SW480 (cell line): ENCODE measurements around the gene GABRB2.
A peak's percentile ranks its signal among the peaks of the same experiment; 100 is the strongest.
"Not testable (repeated sequence)": the region's sequence is repeated elsewhere in the genome, so short reads cannot be mapped to it uniquely, and the experiment has no call there.

Source experiments
- DNase-seq: peaks from one replicate; pipeline ENCODE4 v3.0.0-alpha.2; 2016; ENCODE audit warnings: low spot score

The GABRB2 gene

DNA sequence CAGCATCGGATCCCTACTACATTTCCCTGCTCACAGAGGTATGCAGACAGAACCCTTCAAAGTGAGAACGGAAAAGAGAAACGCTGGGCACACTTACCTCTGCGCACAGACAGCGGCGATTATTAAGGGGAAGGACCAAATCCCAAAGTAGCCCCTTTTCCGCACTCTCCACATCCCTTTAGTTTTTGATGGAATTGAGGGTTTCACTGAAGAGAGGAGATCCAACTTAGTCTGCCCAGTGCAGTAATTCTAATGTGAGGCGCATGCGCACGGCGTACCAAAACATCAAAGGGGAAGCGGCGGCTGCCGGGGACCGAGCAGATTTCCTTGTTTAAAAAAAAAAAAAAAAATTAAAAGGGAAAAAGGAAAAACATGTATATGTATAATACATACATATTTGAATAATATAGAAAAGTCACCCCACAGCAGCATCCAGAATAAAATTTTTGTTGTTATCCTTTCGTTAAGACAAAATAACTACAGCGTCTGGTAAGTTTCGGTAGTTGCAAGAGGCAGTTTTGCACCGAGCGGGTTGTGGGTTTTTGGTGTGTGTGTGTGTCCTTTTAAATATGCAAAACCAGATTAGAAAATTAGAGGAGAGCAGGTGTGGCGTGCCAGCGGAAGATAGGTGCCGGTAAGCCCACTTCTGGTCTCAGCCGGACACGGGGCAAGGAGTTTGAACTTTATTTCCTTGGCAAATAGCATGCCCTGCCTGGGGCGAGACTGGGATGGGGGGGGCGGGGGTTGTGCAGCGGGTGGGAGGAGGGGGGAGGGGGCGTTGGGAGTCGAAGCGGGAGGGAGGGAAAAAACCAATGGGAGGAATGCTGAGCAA is at the start of gene GABRB2:
TSS of gene GABRB2 (minus strand) at position 256 of the 832 bp plus-strand sequence. CDS start at position 174, 82 bp downstream.
- peak; percentile 78 for DNase-seq

DNA sequence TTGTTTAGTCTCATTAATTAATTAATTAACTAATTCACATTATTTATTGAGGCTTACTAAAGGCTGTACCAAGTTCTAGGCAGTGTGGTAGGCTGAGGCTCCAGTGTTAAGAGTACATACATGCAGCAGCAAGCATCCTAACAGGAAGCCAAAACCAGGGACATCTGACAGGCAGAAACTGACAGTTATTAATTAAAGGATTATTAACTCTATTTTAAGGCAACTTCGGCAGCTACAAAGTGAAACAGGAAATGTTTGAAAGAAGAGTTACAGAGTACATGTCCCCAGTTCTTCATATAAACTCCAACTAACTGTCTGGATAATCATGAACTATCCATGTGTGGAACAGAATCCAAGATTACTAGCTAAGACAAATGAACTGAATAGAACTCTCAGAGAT is 39.3 kb upstream of the GABRB2 start:
- DNase-seq = no peak

DNA sequence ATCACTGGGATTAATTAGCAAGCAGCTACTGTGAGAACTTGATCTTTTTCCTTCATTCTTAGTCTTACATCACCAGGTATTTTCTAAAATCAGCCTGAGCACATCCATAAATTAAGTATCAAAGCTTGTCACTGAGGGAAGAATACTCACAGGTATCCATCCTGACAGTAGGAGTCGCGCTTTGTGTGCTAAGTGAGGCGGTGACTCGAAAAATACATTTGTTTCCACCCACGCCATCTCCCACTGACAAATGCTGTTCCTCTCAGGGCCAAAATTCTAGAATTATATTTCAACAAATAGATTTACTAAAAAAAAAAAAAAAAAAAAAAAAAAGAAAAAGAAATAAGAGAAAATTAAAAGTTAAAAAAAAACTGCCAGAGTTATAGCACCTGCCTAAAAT is 34.1 kb upstream of the GABRB2 start:
- no peak for DNase-seq

DNA sequence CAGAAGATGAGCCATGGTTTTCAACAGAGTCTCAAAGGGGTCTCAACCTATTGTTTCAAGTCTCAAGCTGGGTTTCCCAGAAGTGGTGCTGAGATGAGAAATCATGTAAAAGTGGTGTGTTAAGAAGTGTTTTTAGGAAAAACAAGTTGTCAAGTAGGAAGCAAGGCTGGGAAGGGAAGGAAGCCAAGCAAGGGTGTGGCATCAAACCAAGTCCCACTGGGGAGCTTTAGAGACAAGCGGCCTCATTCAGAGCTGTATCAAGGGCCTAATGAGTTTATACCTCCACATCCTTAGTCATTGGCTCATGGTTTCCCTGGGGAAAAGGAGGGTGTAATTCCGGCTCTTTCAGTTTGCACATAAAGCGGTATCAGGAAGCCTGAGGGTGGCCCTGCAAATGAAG is 26.4 kb upstream of the GABRB2 start:
- no peak for DNase-seq

DNA sequence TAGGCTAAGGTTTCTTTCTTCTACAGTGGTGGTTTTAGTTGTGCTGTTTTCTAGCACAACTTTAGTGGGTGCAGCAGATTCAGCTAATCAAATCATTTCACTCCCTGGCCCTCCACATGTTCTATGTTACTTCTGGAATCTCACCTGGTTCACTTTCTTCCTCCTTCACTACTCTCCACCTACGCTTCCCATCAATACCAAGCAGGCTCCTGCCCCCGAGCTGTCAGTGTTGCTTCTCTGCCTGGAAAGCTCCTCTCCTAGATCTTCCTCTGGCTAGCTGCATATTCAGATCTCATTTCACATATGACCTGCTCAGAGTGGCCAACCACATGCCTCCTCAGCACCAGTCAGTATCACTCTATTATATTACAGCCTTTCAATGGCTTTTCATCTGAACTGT is 19.6 kb upstream of the GABRB2 start:
- no peak for DNase-seq

DNA sequence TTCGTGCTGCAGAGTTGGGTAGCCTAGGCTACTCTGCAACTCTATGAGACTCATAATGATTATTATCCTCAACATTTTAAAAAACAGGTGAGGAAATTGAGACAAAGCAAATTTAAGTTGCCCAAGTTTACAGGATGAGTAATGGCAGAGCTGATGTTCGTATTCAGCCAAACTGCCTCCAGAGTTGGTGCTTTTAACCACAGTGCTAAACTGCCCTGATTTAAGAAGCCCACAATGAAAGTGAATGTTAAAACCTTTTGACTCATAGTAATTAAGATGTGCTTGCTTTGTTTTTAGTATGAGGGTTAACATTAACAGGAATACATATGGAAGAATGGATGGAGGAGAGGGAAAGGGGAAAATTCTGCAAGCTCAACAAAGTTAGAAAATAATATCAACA is 15.9 kb upstream of the GABRB2 start:
- DNase-seq = no peak

DNA sequence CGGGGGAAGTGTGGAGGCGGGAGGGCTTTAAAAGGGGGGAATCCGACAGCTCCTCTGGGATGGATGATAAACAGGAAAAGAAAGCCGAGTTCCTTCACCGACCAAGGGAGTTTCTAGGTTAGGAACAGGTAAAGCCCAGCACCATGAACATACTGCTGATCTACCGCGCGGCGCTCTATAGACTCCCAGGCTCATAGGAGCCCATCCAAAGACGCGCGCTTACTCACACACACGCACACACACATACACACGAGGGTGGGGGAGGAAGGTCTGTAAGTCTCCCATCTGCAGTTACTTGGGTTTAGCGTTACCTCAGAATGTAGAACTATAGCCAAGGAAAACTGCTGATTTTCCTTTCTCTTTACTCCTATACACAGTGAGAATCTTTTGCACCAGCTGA is 2.6 kb upstream of the GABRB2 start:
- no peak for DNase-seq

DNA sequence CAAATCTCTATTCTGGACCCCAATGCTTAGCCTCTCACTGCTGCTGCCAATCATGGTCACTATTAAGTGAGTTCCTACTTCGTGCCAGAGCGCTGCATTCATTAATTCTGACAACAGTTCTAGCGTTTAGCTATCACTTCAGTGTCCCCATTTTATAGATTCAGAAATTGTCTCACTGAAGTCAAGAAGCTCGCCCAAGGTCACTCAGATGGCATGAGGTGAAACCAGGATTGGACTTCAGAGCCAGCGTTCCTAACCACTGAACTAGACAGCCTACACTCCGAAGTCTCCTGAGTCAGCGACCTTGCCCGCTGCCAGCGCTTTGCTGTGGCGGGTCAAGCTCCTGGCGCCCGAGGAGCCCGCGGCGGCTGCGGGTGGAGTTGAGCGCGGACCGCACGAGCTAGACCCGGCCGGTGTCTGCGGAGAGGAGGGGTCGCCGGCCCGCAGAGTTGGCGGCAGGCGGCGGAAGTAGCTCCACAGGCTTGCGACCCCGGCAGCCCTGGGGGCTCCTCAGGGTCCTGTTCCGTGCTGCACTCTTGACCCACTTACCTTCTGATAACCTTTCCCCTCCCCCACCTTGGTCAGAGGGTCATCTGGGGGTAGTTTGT is 2.1 kb upstream of the GABRB2 start:
- DNase-seq = no peak

DNA sequence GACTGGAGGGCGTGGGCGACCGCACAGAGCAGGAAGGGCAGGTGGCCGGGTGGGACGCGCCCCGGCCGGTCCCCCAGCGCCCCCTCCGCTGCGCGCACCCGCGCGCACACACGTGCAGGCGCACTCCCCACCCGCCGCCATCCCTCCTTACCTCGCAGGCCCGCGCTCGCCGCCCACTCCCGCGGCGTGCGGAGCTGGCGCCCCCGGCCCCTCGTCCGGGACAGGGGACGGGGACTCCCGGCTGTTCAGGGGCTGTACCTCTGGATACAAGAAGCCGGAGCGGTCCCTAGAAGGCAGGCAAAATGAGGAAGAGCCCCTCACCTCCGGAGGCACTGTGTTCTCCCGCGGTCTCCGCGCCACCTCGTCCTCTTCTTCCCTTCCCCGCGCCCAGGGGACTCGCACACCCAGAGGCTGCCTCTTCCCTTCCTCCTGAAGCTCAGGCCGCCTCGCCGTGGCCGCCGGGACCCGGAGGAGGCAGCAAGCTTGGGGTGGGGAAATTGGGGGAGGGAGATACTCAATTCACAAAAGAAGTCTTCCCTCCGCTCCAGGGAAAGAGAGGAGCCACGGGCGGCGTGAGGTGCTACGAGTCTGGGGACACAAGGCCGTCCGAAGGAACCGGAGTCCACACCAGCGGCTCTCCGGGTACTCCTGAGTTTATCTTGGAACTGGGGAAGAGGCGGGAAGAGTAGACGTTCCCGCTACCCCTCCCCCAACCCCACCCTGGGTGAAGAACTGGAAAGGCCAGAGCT is 1.4 kb upstream of the GABRB2 start:
- peak; percentile 14 for DNase-seq

DNA sequence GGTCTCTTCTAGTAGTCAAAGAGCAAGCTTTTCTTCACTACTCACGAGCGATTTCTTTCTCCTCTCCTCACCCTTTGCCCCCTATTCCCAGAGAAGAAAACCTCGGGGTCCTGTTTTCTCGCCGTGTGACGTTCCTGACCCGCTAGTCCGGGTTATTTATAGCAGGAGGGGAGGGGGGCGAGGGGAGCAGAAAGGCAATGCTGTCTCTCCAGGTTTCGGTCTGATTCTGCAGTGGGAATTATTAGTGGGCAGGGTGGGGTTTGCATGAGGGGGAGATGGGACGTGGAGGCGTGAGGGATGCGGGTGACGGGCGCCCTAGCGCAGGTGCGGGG is 847 bp upstream of the GABRB2 start:
- DNase-seq = no peak

DNA sequence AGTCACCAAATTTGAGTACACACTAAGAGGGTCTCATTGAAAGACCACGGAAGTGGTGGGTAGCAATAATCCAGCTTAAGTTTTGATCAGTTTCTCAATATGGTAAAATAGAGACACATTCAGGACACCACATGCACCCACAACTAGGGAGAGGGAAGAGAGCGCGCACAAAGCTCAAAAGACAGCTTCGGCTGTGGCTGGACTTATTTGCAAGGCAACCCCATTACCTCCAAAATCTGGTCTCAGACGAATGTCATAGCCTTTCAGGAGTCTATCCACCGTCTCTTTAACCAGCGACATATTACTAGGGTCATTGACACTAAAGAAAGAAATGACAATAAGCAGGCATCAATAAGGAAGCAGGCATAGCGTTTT is 443 bp downstream of the GABRB2 start:
- no peak for DNase-seq

DNA sequence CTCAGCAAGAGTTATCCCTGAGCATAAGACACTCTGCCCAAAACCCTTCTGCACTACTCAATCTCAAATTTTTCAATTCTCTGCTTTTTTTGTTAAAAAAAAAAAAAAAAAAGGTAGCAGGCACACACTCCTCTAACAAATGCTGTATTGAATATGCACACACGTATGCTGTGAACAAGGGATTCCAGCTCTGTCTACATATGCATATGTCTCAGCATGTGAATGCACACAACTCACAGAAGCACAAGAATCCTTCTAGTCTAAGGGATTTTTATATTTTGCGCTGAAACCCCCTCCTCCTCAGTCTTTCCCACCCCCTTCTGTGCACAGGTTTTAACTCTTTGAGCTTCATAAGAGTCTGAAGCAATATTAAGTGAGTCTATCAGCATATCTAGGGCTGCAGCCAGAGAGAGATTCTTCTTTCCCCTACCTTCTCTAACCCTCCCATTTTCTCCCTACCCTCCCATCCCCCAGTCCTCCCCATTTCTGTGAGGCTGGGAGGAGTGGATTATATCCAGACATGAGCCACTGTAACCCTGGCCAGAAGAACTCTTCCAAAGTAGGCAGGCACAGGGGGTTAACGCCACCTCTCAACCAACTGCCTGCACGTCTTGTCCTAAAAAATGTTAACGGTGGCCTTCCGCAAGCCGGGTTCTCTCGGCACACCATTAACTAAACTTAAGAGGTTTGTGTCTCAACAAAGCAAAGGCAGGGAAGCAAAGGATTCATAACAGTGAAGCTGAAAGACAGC is 1.0 kb downstream of the GABRB2 start:
- no peak for DNase-seq

DNA sequence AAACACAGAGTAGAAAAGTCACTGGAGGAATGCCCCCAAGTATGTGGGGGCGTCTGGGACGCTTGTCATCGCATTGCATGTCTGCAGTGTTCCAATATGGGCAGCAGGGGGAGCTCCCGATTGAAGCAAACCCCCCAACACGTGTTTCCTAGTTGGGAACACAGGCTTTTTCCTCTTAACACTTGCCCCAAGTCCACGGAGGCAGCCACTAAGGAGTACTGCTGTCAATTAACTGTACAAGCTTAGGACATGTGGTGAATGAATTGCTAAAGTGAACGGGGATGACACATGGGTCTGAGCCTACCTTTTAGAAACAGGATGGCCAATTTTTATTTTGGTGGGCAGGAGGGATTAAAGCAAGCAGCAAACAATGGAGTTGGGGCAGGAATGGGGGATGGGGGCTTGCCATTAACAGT is 2.2 kb downstream of the GABRB2 start:
- peak; percentile 70 for DNase-seq

DNA sequence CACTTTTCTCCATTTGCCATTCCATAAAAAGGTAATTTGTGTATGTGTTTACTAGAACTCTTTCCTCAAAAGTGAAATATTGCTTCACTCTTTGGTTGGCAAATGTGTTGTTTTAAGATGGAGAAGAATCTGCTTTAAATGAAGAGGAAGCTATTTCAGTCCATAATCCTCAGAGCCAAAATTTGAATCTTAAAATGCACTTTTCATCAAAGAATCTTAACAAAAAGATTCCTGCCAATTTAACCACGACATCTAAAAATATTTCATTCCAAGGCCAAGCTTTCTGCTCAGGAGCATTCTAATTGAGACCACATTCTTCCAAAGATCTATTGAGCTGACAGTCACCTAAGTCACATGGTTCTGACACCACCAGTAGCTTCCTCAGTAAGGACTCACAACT is 7.5 kb downstream of the GABRB2 start:
- DNase-seq = no peak

DNA sequence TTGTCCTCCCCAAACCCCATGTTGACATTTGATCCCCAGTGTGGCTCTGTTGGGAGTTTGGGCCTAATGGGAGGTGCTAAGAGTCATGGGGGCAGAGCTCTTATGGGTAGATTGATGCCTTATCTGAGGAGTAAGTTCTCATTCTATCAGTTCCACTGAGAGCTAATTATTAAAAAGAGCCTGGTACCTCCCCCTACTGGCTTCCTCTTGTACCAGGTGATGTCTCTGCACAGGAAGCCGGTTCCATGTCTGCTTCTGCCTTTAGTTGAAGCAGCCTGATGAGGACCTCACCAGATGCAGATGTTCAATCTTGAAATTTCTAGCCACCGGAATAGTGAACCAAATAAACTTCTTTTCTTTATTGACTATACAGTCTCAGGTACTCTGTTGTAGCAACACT is 10.8 kb downstream of the GABRB2 start:
- DNase-seq = no peak

DNA sequence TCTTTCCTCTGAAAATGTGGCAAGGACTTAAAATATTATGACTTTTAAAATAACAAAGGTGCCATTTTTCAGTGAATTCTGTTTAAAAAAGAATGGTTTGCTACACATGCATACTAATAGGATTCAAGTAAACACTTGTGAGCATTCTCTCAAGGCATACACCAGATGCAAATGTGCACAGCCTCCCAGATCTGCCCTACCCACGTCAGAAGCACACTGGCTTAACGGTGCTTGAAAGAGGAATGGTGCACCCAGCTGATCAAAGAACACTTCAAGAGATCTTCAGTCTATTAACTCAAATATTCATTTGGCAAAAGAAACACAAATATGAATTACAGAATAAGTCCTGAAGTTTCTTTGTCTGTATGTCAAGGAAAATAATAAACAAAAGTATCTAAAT is 15.8 kb downstream of the GABRB2 start:
- no peak for DNase-seq

DNA sequence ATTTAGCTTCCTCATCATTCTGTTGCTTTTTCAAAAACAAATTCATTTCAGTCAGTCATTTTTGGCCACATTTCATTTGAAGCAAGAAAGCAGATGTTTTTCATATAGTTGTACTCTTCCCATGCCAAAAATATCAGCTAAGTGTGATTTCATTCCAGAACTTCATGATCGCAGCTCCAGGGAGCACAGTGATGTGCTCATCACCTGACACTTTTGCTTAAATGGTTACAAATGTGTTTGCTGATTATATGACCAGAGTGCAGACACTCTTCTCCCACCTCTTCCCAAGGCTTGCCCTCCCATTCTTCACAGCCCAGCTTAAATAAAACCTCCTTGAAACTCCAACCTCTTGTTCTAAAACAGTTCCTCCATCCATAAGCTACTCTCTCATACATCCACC is 32.6 kb downstream of the GABRB2 start:
- no peak for DNase-seq

DNA sequence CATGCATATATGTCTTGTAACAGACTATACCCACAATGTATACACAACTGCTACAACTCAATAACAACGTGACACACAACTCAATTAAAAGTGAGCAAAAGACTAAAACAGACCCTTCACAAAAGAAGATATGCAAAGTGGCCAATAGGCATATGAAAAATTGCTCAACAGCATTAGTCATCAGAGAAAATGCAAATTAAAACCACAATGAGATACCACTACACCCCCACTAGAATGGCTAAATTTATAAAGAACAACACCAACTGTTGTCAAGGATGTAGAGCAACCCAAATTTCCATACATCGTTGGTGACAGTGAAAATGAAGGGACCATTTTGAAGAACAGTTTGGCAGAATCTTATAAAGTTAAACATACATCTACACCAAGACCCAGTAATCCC is 38.9 kb downstream of the GABRB2 start:
- peak; percentile 16 for DNase-seq

DNA sequence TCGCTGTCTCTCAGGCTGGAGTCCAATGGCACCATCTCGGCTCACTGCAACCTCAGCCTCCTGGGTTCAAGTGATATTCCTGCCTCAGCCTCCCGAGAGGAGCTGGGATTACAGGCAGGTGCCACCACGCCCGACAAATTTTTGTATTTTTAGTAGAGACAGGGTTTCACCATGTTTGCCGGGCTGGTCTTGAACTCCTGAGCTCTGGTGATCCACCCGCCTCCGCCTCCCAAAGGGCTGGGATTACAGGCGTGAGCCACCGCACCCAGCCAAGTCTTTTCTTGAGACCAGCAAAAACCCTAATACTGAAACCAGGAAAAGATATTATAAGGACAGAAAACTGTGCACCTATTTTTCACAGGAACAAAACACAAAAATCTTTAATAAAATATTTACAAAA is 41.4 kb downstream of the GABRB2 start:
- not testable (repeated sequence) for DNase-seq

DNA sequence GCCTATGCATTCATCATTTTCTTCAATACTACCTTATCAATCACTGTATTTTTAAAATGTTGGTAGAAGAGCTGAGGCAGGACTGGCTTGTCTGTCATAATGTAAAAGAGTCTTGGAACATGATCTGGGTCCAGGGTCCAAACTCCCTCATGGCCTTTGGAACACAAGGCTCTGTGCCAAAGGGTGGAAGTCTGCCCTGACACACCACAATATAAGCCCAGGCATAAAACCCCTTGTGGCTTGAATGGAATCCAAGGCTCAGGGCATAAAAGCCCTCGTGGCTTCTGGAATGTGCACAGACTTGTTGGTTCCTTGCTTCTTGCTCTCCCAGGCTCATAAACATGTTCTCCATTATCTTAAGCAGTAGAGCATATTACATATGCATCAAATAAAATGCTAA is 48.0 kb downstream of the GABRB2 start:
- no peak for DNase-seq

DNA sequence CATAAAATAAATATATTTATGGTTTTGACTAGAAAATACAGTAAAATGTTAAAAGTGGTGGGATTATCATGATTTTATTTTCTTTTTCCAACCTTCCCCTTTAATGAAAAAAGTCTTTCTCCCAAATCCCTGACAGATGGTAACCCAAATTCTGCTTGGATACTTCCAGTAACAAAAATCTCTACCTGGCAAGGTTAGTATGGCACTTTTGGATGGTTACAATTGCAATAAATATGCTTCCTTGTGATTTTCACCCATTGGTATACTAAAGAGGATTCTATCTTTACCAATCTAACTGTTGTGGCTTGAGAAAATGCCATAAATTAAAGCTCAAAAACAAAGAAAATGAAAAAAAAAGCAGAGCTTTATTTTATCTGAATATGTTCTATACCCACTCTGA is 62.8 kb downstream of the GABRB2 start:
- DNase-seq = no peak

DNA sequence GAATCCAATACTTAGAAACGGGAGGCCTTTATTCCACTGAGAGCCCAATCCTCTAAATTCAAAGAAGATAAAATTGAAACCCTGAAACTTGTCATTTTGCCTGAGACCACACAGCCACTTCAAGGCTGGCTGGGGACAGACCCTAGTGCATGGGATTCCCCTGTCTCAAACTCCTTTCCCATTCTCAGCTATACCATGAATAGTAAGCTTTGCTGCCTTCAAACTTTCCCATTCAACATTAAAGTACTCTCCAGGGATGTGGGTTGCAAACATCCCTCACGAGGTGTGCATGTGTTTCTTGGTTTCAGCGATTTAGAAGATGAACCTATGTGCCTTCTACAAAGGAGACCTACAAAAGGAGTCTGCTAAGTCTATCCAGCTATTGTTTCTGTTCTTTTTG is 64.6 kb downstream of the GABRB2 start:
- no peak for DNase-seq
